ENCODE results near the gene SF3A2.
A peak's percentile ranks its signal among the peaks of the same experiment; 100 is the strongest.

The SF3A2 gene

DNA sequence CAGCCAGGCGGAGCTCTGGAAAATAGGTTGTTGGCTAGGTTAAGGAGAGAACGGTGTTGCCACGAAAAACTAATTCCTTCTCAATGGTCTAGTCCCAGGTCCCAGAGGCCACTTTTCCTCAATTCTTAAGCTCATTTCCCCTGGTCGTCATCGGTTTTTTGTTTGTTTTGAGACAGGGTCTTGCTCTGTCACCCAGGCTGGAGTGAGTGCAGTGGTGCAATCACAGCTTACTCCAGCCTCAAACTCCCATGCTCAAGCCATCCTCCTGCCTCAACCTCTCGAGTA lies 1.2 kb downstream of the SF3A2 start:
- no peak for DNase-seq (ENCODE audit: low read depth)
- TF ChIP-seq, protein P1, sequence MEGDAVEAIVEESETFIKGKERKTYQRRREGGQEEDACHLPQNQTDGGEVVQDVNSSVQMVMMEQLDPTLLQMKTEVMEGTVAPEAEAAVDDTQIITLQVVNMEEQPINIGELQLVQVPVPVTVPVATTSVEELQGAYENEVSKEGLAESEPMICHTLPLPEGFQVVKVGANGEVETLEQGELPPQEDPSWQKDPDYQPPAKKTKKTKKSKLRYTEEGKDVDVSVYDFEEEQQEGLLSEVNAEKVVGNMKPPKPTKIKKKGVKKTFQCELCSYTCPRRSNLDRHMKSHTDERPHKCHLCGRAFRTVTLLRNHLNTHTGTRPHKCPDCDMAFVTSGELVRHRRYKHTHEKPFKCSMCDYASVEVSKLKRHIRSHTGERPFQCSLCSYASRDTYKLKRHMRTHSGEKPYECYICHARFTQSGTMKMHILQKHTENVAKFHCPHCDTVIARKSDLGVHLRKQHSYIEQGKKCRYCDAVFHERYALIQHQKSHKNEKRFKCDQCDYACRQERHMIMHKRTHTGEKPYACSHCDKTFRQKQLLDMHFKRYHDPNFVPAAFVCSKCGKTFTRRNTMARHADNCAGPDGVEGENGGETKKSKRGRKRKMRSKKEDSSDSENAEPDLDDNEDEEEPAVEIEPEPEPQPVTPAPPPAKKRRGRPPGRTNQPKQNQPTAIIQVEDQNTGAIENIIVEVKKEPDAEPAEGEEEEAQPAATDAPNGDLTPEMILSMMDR (conservative IDR thresholded peaks at IDR 0.05; ENCODE audit: low read length), result no peak
- H3K4me3 ChIP-seq (ENCODE audit: low read length), result peak overlapping the region; percentile 84

DNA sequence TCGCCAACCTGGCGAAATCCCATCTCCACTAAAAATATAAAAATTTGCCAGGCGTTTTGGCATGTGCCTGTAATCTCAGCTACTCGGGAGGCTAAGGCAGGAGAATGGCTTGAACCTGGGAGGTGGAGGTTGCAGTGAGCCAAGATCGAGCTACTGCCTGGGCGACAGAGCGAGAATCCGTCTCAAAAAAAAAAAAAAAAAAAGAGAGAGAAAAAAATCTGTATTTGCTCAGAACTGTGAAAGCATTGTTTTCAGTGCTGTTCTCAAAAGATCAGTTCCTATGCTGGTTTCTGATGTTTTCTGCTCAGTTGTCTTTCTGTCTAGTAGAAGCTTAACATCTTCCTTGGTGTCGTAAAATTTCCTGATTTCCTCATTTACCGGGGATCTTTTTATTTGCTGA lies 2.5 kb downstream of the SF3A2 start:
- peak overlapping the region; percentile 52 for H3K4me3 ChIP-seq (ENCODE audit: low read length)
- TF ChIP-seq, protein P1 (conservative IDR thresholded peaks at IDR 0.05; ENCODE audit: low read length), result no peak
- no peak for DNase-seq (ENCODE audit: low read depth)

DNA sequence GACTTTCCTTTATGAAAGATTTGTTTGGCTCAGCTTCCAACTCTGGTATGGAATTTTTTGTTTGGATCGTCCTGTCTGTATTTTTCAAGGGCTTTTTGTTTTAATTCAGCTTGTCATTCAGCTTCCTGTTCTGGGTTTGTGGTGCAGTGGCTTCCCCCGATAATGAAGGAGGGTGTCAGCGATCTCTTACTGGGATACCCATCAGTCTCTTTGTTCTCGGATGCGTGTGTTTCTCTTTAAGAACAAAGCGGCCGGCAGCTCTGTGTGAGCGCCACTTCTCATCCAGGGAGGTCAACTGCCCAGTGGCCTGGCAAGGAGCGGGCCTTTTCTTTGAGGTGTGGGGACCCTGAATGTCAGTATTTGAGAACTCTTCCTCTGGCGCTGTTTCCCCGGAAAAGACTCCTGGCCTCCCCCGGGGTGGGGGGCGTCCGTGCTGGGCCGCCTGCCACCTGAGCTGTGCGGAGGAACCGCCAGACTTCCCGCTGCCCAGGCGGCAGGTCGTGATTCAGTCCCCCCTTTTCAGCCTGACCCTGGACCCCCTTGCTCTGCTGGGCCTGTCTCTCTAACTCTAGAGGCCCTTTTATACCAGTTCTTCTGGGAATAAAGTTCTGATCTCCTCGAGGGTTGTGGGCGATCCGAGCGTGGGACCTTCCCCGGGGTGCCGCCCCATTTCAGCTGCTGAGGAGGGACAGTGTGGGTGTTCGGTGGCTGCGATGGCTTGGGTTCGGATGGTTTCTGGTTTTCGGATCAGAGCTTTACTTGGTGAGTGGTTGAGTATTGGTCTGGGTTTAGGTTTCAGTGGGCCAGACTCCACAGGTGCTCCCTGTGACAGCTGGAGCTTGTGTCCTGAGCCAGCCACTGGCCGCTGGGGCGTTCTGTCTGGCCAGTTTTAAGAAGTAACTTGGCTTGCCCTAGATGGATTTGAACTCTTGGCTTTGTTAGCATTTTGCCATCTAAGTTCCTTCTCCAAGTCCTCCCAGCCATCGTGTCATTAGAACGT lies 3.4 kb downstream of the SF3A2 start:
- DNase-seq (ENCODE audit: low read depth), result peak; percentile 33
- TF ChIP-seq, protein P1 (conservative IDR thresholded peaks at IDR 0.05; ENCODE audit: low read length), result no peak
- peak overlapping the region; percentile 52 for H3K4me3 ChIP-seq (ENCODE audit: low read length)

DNA sequence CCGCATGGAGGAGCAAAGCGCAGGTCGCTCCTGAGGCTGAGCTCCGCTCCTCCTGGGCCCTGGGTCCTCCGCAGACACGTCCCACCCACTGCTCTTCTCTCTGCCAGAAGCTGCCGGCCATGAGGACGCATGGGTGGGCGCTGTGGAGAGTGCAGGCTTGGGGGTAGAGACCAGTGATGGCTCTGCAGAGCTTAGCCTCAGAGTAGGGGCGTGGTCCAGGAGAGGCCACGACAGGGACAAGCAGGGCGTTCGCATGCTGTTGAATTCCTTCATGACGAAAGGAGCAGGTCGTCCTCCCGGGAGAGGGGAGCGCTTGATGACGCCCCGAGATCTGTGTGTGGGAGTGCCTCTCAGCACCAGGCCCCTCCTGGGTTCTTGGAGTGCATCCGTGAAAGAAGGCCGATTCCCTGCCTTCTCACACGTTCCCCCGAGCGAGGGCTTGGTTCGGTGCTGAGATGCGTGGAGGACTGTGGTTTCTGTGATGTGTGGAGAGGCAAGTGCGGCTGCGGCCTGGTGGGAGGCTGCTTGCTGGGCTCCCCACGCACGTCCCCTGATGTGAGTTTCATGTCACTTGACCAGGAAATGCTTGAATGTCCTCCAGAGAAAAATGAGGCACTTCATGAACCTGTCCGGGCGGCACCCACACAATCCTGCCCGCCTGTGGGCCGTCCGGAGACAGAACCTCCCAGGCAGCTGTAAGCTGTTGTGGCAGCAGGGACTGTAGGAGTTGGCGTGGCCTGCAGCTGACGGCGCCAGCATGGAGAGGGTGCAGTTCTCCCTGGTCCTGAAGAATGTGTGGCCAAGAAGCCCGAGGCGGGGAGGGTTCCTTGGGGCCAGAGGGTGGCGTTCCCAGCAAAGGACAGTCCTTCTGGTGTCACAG lies 4.5 kb downstream of the SF3A2 start:
- TF ChIP-seq, protein P1 (conservative IDR thresholded peaks at IDR 0.05; ENCODE audit: low read length), result no peak
- H3K4me3 ChIP-seq (ENCODE audit: low read length), result peak overlapping the region; percentile 52
- DNase-seq (ENCODE audit: low read depth), result peak; percentile 27

DNA sequence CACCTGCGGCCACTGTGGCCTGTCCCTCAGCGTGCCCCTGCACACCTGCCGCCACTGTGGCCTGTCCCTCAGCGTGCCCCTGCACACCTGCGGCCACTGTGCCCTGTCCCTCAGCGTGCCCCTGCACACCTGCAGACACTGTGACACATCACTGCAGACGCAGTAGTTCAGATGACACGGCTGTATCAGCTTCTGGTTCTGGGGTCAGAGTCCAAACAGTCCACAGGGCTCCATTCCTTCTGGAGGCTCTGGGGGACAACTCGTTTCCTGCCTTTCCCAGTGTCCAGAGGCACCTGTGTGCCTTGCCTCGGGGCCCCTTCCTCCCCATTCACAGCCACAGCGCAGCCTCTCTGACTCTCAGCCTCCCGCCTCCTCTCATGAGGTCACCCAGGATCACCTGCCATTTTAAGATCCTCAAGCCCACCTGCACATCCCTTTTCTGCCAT lies 5.5 kb downstream of the SF3A2 start:
- no peak for DNase-seq (ENCODE audit: low read depth)
- no peak overlapping the region for H3K4me3 ChIP-seq (ENCODE audit: low read length)
- TF ChIP-seq, protein P1 (conservative IDR thresholded peaks at IDR 0.05; ENCODE audit: low read length), result no peak

DNA sequence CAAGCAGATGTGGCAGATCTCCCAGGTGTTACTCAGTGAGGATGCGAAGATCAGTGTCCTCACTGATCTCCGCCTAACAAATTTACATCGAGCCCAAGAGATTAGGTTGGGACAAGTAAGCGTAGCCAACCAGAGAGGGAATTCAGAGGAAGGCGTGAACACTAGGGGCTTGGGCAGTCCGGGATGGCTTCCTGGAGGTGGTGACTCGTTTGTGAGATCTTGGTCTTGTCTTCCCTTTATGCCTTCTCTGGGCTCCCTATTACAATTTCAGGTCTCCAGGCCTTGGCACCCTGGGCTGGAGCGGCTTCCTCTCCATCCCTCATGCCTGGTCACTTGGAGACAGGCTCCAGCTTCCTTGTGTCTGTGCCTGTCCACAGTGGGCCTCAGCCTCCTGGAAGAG lies 6.2 kb downstream of the SF3A2 start:
- TF ChIP-seq, protein P1 (conservative IDR thresholded peaks at IDR 0.05; ENCODE audit: low read length), result no peak
- no peak for DNase-seq (ENCODE audit: low read depth)
- no peak overlapping the region for H3K4me3 ChIP-seq (ENCODE audit: low read length)
